Stimulated activated CD8-positive, alpha-beta memory T cell treated with anti-CD3 and anti-CD28 coated beads, Interleukin-15, amount 100 ng/mL, for 48 hours (primary cell): Measurements from ENCODE around the gene SLC27A4.

Experiments
- DNase-seq, 2 donors: peaks; one replicate each; pipeline ENCODE4 v3.0.0-alpha.2; 2020; ENCODE audit warnings: low read depth in 2 of 2

Gene SLC27A4

GRCh38 chr9:128365525-128365924 is 25.2 kb downstream of the SLC27A4 start:
- DNase-seq = no peak

GRCh38 chr9:128369024-128369706 is 28.8 kb downstream of the SLC27A4 start:
- no peak for DNase-seq

GRCh38 chr9:128370367-128370751 is 30.0 kb downstream of the SLC27A4 start:
- DNase-seq = no peak

GRCh38 chr9:128370752-128371629 is 30.7 kb downstream of the SLC27A4 start, which contains the start of gene URM1:
TSS of gene URM1 (plus strand) at chr9:128371374. CDS start at chr9:128371381, 7 bp downstream.
- peak; percentile 95 to 96 for DNase-seq

GRCh38 chr9:128371630-128372117 is 31.3 kb downstream of the SLC27A4 start:
- no peak for DNase-seq

- DNase-seq = no peak
Observed at GRCh38 chr9:128372188-128372641, 31.9 kb downstream of the SLC27A4 start.

- DNase-seq = no peak
Observed at GRCh38 chr9:128372784-128373183, 32.5 kb downstream of the SLC27A4 start.

GRCh38 chr9:128374221-128374675 is 33.9 kb downstream of the SLC27A4 start:
- no peak for DNase-seq

GRCh38 chr9:128375865-128376264 is 35.5 kb downstream of the SLC27A4 start:
- DNase-seq = no peak

- no peak for DNase-seq
Observed at GRCh38 chr9:128382261-128382660, 41.9 kb downstream of the SLC27A4 start.

- no peak for DNase-seq
Observed at GRCh38 chr9:128383007-128383753, 42.9 kb downstream of the SLC27A4 start.

- no peak for DNase-seq
Observed at GRCh38 chr9:128383791-128384190, 43.5 kb downstream of the SLC27A4 start.

- DNase-seq = no peak
Observed at GRCh38 chr9:128384801-128385495, 44.6 kb downstream of the SLC27A4 start.

GRCh38 chr9:128385496-128386460 is 45.5 kb downstream of the SLC27A4 start:
- DNase-seq = no peak

GRCh38 chr9:128388150-128388549 is 47.8 kb downstream of the SLC27A4 start:
- DNase-seq = no peak

GRCh38 chr9:128389395-128390149 is 49.2 kb downstream of the SLC27A4 start:
- no peak for DNase-seq

- DNase-seq = no peak
Observed at GRCh38 chr9:128390150-128390812, 50.0 kb downstream of the SLC27A4 start.

- DNase-seq = no peak
Observed at GRCh38 chr9:128390813-128391711, 50.7 kb downstream of the SLC27A4 start.
